ENCODE measurements around the gene LGALS14.

DNA sequence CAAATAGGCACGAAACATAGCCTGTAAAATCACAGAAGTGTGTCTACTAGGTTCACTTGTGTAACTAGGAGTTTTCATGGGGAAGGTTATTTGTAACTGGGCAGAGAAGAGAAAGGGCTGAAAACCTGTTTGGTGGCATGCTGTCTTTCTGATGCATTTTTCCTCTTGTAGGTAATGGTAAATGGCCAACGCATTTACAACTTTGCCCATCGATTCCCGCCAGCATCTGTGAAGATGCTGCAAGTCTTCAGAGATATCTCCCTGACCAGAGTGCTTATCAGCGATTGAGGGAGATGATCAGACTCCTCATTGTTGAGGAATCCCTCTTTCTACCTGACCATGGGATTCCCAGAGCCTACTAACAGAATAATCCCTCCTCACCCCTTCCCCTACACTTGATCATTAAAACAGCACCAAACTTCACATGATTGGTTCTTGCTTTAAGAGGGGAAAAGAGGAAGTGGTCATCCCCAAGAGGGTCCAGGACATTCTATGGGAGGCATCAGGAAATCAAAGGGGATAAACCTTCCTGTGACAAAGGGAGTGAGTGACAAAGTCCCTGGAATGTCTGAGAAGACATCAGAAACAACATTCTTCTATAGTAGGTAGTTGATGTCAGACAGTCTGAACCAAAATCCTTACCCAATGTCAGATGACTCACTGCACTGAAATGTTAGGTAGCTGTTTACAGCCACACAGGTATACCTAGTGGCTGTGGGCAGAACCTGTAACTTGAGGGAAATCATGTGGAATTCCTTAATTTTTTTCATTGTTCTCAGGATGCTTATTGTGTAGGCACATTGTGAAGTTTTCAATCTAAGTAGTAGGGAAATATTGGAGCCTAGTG lies 5.0 kb downstream of the LGALS14 start:
- TF ChIP-seq, protein P1, sequence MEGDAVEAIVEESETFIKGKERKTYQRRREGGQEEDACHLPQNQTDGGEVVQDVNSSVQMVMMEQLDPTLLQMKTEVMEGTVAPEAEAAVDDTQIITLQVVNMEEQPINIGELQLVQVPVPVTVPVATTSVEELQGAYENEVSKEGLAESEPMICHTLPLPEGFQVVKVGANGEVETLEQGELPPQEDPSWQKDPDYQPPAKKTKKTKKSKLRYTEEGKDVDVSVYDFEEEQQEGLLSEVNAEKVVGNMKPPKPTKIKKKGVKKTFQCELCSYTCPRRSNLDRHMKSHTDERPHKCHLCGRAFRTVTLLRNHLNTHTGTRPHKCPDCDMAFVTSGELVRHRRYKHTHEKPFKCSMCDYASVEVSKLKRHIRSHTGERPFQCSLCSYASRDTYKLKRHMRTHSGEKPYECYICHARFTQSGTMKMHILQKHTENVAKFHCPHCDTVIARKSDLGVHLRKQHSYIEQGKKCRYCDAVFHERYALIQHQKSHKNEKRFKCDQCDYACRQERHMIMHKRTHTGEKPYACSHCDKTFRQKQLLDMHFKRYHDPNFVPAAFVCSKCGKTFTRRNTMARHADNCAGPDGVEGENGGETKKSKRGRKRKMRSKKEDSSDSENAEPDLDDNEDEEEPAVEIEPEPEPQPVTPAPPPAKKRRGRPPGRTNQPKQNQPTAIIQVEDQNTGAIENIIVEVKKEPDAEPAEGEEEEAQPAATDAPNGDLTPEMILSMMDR (IDR thresholded peaks at IDR 0.05 in 8 of 11, conservative IDR thresholded peaks at IDR 0.05 in 3 of 11): no peak
- TF ChIP-seq POLR2A (IDR thresholded peaks at IDR 0.05) (no peak), POLR2AphosphoS5 (IDR thresholded peaks at IDR 0.05) (no peak)

Data from spleen (tissue), 7 donors.